NCI-H1092 (cell line): Measurements from ENCODE around the gene C19orf12.
"Not testable (repeated sequence)": the region's sequence is repeated elsewhere in the genome, so short reads cannot be mapped to it uniquely, and the experiment has no call there.

Source experiments
- DNase-seq: peaks from one replicate; lab custom pipeline; 2025; lab: John Stamatoyannopoulos, UW

C19orf12 gene

DNA sequence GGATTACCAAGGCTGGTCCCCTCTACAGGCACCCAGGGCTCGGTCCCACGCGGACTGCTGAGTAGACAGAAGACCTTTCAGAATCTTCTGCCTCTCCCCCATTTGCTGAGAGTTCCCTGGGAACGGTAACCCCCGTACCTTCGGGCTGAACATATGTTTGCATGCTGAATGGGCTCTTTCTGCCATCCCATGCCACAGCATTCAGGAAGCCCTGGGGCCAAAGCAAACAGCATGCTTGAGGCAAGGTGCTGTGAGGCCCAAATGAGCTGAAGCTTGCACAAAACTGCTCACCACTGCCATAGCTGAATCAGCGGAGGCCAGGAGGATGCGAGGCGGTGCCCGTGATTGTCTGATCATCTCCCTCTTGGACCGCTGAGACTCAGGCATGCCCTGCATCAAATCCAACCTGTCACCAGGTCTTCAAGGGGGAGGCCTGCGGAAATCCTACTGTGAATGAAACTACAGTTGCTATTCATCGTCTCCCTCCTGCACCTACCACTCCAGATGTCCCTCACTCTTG is 16.3 kb upstream of the C19orf12 start:
- no peak for DNase-seq

DNA sequence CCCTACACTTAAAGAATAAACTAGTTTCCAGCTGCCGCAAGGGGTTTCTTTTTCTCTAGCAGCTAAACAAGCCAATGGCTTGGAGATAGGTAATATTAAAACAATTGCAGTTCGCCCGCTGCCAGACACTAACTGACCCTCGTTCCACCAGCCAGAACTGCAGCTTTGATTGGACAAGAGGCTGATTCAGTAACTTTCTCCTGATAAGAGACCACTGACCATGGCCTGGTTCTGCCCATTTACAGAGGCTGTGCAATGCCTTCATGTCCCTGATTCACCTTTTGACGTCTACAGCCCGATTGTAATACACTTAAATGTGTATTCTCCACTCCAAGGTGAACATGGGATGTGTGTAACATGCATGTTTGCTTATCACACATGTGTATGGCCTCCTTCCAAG is 12.8 kb upstream of the C19orf12 start:
- DNase-seq: no peak

GRCh38 chr19:29724746-29725145 is 9.7 kb upstream of the C19orf12 start:
- no peak for DNase-seq

- peak; percentile 32 for DNase-seq
These were observed 9.1 kb upstream of the C19orf12 start for GRCh38 chr19:29724102-29724641.

- DNase-seq: no peak
These were observed 2.0 kb upstream of the C19orf12 start for GRCh38 chr19:29717051-29717450.

DNA sequence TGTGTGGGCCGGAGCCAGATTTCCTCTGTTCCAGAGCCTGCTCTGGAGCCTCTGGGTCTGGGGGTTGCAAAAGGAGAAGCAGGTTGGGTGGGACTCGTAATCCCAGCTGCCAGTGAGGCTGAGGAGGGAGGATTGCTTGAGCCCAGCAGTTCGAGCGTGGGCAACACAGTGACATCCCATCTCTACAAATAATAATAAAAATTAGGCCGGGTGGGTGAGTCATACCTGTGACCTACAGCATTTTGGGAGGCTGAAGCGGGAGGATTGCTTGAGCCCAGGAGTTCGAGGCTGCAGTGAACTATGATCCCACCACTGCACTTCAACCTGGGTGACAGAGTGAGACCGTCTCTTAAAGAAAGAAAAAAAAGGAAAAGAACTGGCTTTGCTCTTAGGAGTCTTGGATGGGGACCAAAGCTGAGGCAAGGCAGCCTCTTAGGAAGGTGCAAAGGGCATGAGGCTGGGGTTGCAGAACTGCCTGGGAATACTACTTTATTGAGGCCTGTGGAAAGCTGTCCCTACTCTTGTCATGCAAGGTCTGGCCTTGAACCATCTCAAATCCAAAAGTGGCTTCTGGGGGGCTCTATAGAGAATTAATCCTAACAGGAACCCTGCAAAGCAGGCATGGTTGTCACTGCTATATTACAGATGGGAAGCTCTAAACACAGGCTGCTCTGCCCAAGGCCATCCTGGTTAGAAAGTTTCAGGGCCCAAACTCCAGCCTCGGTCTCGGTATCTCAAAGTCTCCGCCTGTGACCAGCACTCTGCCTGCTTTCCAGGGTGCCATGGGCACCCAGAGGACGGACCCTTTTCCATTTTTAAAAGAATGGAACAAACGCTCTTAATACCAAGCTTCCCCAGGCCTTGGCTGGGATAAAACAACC is 880 bp upstream of the C19orf12 start:
- no peak for DNase-seq

DNA sequence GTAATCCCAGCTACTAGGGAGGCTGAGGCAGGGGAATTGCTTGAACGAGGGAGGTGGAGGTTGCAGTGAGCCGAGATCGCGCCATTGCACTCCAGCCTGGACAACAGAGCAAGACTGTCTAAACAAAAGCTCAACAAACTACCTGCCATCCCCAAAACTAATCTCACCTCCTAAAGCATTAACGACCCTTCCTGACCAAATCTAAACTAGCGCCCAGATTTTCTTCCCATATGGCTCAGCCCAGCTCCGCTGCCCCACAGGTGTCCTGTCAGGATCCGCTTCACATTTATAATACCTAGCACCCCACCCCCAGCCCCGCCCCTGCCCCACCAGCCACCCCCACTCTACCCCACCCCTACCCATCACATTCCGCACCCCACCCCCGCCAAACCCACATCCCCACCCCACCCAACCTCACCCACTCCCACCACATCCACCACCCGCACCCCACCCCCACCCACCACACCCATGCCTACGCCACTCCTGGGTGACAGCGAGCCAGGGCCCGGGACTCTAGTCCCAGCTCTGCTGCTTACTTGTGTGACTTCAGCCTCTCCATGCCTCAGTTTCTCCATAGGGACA is 599 bp downstream of the C19orf12 start:
- no peak for DNase-seq

GRCh38 chr19:29712744-29713516 is 2.1 kb downstream of the C19orf12 start:
- no peak for DNase-seq

DNA sequence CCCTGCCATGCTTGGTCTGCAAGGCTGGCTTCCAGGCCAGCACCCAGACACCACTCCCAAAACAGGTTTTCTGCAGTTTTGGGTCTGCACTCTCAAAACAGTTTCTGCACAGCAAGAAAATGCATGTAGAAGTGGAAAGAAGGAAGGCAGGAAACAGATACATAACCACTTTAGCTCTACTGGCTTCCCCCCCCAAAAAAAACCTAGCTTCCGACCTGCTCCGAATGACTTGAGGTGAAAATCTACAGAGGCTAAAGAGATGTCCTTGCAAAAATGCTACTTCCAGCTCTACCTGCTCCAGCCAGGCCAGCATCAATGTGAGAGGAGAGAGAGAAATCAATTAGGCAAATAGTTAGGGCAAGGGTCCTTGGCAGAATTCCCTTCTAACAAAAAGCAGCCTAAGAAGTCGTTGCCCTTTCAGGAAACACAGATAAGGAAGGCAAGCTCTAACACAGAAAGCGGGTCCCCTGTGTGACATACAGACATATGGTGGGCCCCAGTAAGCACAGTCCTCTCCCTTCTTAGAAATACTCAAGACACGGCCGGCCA is 3.4 kb downstream of the C19orf12 start:
- DNase-seq: no peak

GRCh38 chr19:29709440-29709798 is 5.6 kb downstream of the C19orf12 start:
- not testable (repeated sequence) for DNase-seq

- no peak for DNase-seq
These were observed 6.3 kb downstream of the C19orf12 start for GRCh38 chr19:29708554-29709439.

DNA sequence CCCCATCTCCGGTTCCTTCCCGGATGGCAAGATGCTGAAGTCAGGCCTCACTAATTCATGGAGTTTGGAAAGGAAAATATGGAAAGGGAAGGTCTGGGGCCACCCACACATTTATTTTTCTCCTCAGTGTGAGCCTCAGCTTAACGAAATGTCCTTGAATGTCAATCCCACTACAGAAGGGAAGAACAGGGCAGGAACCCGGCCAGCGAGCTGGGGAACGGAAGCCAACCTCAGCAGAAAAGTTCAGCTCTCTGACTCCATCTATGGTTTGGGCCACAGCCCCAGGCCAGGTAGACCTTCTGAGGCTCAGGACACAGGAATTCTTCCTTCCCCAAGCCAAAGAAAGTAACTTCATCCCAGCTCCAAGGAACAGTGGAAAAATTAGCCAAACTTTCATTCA is 8.4 kb downstream of the C19orf12 start:
- DNase-seq: no peak

DNA sequence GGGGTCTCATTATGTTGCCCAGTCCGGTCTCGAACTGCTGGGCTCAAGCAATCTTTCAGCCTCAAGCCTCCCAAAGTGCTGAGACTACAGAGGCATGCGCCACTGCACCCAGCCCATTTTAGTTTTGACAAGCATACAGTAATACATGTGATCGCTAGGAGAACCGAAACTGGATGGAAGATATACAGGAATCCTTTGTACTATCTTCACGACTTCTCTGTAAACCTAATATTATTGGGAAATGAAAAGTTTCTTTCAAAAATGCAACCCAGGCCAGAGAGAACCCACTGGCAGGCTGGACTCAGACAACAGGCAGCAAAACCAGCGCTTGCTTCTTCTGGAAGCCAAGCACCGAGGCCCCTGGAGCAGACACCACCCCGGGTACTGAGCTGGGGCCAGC is 9.4 kb downstream of the C19orf12 start:
- DNase-seq: no peak

GRCh38 chr19:29704562-29705558 is 10.2 kb downstream of the C19orf12 start:
- no peak for DNase-seq

GRCh38 chr19:29702963-29703320 is 12.1 kb downstream of the C19orf12 start:
- no peak for DNase-seq

GRCh38 chr19:29702161-29702962 is 12.7 kb downstream of the C19orf12 start:
- no peak for DNase-seq

DNA sequence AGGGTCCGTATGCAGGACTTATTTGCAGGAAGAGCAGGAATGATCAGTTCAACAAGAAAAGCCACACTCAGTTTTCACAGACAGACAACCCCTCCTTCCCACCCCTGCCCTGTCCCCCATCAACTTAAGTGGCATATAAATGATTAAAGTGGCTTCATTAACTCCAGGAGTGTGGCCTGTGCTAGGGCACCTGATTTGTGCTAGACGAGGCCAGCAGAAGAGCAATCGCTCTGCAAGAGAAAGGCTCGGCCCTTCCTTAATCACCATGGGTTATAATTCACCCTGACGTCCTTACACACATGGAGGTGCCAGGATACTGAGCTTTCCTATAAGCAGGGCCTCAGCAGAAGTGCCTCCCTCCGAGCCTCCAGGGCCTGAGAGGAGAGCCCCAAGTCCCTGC is 14.6 kb downstream of the C19orf12 start:
- no peak for DNase-seq

DNA sequence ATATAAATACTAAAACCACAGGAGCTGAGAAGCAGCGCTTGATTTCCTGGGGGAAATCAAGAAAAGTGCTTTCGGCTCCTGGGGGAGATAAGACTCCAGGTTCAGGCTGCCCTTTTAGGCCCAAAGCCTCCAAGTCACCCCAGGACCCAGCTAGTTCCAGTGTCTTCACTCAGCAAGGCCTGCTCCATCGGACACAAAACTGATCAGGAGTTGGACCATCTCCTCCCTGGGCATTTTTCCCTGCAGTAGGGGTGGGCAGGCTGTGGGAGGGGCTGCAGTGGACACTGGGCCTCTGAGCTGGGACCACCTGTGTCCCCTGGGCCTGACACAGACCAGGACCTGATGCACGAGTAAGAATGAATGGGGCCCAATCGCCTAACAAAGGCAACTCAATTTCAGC is 15.2 kb downstream of the C19orf12 start:
- DNase-seq: no peak
